GM21528 (cell line): Measurements from ENCODE around the gene RNASE8.
"Not testable (repeated sequence)": the region's sequence is repeated elsewhere in the genome, so short reads cannot be mapped to it uniquely, and the experiment has no call there.

Experiments
- ATAC-seq: cut with Tn5 transposase; IDR thresholded peaks from one replicate; pipeline ENCODE4 v1.9.1; 2021; ENCODE audit warnings: mild to moderate bottlenecking, moderate library complexity; ENCODE audit not compliant: unreplicated experiment, low FRiP score

The RNASE8 gene

GRCh38 chr14:21057803-21058675 lies at the start of gene RNASE8:
TSS of gene RNASE8 (plus strand) at chr14:21057822. CDS start at chr14:21057893, 71 bp downstream.
- no peak for ATAC-seq

GRCh38 chr14:21009721-21010120 lies 47.9 kb upstream of the RNASE8 start:
- ATAC-seq = not testable (repeated sequence)

GRCh38 chr14:21011136-21011535 lies 46.5 kb upstream of the RNASE8 start:
- ATAC-seq = no peak

GRCh38 chr14:21014761-21015190 lies 42.8 kb upstream of the RNASE8 start:
- no peak for ATAC-seq

GRCh38 chr14:21015312-21015711 lies 42.3 kb upstream of the RNASE8 start:
- no peak for ATAC-seq

GRCh38 chr14:21016413-21017190 lies 41.0 kb upstream of the RNASE8 start:
- ATAC-seq = no peak

- ATAC-seq = no peak
Measured at GRCh38 chr14:21017528-21018245, 39.9 kb upstream of the RNASE8 start.

- no peak for ATAC-seq
Measured at GRCh38 chr14:21018286-21018685, 39.3 kb upstream of the RNASE8 start.

GRCh38 chr14:21018781-21019180 lies 38.8 kb upstream of the RNASE8 start:
- ATAC-seq = no peak

- no peak for ATAC-seq
Measured at GRCh38 chr14:21019366-21019765, 38.3 kb upstream of the RNASE8 start.

- no peak for ATAC-seq
Measured at GRCh38 chr14:21020977-21021545, 36.6 kb upstream of the RNASE8 start.

GRCh38 chr14:21022686-21023085 lies 34.9 kb upstream of the RNASE8 start:
- no peak for ATAC-seq

GRCh38 chr14:21023174-21023573 lies 34.4 kb upstream of the RNASE8 start:
- ATAC-seq = no peak

- no peak for ATAC-seq
Measured at GRCh38 chr14:21023817-21024584, 33.6 kb upstream of the RNASE8 start.

GRCh38 chr14:21024585-21025370 lies 32.8 kb upstream of the RNASE8 start, which contains the start of gene NDRG2:
TSS of gene NDRG2 (minus strand) at chr14:21025061. CDS start at chr14:21023315, 1,746 bp downstream.
- no peak for ATAC-seq

GRCh38 chr14:21025371-21026273 lies 32.0 kb upstream of the RNASE8 start:
- ATAC-seq = no peak

- no peak for ATAC-seq
Measured at GRCh38 chr14:21026274-21026987, 31.2 kb upstream of the RNASE8 start.
